Prostate gland (tissue), 2 donors: ENCODE data around the gene FAM171A2. TPM values are rescaled to one million over a fixed set of nuclear protein-coding genes. Genes with fewer than 3 reads are reported as not detected.

ENCODE experiments used
- DNase-seq: peaks from one replicate; pipeline ENCODE4 v3.0.0-alpha.2; 2019; ENCODE audit warnings: low spot score
- H3K27ac ChIP-seq, 2 donors: fragments of 200-600 bp; sonication (generic); 2 replicates each; pipeline ENCODE4 v1.5.1; 2017 to 2019
- H3K27me3 ChIP-seq: fragments of 200-600 bp; sonication (generic); replicated peaks from 2 replicates; pipeline ENCODE4 v1.5.1; 2019; ENCODE audit not compliant: insufficient read depth
- H3K36me3 ChIP-seq, 2 donors: fragments of 200-600 bp; sonication (generic); 1 replicate in 1 of 2; 2 replicates in 1 of 2; pipeline versions ENCODE4 v1.5.1 to v1.8.1; 2017 to 2019
- H3K4me1 ChIP-seq: fragments of 200-600 bp; sonication (generic); replicated peaks from 2 replicates; pipeline ENCODE4 v1.5.1; 2019
- H3K4me3 ChIP-seq, 2 donors: fragments of 200-600 bp; sonication (generic); 2 replicates each; pipeline ENCODE4 v1.5.1; 2017 to 2019
- H3K9me3 ChIP-seq: fragments of 200-600 bp; sonication (generic); 2 replicates; pipeline ENCODE4 v1.5.1; 2017
- CTCF ChIP-seq, 4 experiments: fragments of 200-600 bp in 2 of 4; fragments of 450-650 bp in 2 of 4; sonication (generic) in 2 of 4; IDR thresholded peaks; 1 replicate in 3 of 4; 2 replicates in 1 of 4; pipeline ENCODE4 v1.5.1; 2016 to 2019; ENCODE audit warnings: antibody characterized with exemption in 4 of 4, mild to moderate bottlenecking in 2 of 4, moderate library complexity in 2 of 4
- POLR2A ChIP-seq: fragments of 450-650 bp; IDR thresholded peaks from one replicate; pipeline ENCODE4 v1.6.1; 2016; ENCODE audit warnings: antibody characterized with exemption, mild to moderate bottlenecking
- POLR2AphosphoS5 ChIP-seq: sonication (generic); formaldehyde crosslinking; IDR thresholded peaks from one replicate; pipeline ENCODE4 v1.6.1; 2017; ENCODE audit warnings: antibody characterized with exemption
- WGBS: methylation state at CpG from one replicate; pipeline ENCODE4 v1.1.5; 2018; 5-methylcytosine and 5-hydroxymethylcytosine counted together
- intact Hi-C: fragments of 100-400 bp; cut with DNase I; formaldehyde crosslinking; loops from one replicate; pipeline ENCODE4 v1.14.2; 2022
- total RNA-seq, 2 donors: library from RNA; depleted of rRNA; stranded (reverse); fragments of >200 nt; gene quantifications; one replicate each; pipeline ENCODE4 v1.1.0, GENCODE V29; 2016

Gene FAM171A2
- total RNA-seq, 2 donors from 2014 or later = 1.8 to 6.1 TPM

DNA sequence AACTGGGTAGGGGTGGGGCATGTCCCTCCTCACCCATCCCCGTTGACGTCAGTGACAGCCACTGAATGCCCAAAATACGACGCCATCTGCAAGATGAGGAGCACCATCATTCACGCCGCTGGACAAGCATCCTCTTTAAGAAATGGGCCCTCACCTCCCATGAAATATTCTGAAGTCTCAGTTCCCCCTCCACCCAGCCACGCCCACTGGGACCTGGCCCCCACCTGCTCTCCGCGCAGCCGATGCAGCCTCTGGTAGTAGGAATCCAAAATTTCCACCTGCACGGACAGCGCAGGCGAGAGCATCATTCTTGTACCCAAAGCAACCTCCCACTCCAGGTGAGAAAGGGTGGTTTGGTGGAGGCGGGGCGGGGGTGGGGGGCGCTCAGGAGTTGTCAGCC, 20.2 kb upstream of the FAM171A2 start:
- DNase-seq = no peak
- H3K9me3 ChIP-seq = no peaks in the 10 kb centered on the region
- no peak overlapping the region for H3K27ac ChIP-seq
- H3K27me3 ChIP-seq = no peaks in the 10 kb centered on the region
- intact Hi-C loops = no loop called here
- no peaks in the 10 kb centered on the region for H3K4me1 ChIP-seq
- 77% methylated on average over 16 of the region's 16 CpGs for WGBS
- H3K36me3 ChIP-seq = no peaks in the 10 kb centered on the region
- no peak overlapping the region for H3K4me3 ChIP-seq
- TF ChIP-seq POLR2AphosphoS5 (no peak), CTCF (IDR thresholded peaks at IDR 0.05) (no peak), POLR2A (no peak)

GRCh38 chr17:44383363-44383762, 19.7 kb upstream of the FAM171A2 start:
- H3K4me3 ChIP-seq = no peak overlapping the region
- no peaks in the 10 kb centered on the region for H3K9me3 ChIP-seq
- no peaks in the 10 kb centered on the region for H3K36me3 ChIP-seq
- no peaks in the 10 kb centered on the region for H3K27me3 ChIP-seq
- H3K4me1 ChIP-seq = no peaks in the 10 kb centered on the region
- no peak for DNase-seq
- 95% methylated on average over 15 of the region's 15 CpGs for WGBS
- TF ChIP-seq POLR2A = no peak
- no peak for TF ChIP-seq CTCF (IDR thresholded peaks at IDR 0.05)
- TF ChIP-seq POLR2AphosphoS5 = no peak
- intact Hi-C loops = no loop called here
- no peak overlapping the region for H3K27ac ChIP-seq

DNA sequence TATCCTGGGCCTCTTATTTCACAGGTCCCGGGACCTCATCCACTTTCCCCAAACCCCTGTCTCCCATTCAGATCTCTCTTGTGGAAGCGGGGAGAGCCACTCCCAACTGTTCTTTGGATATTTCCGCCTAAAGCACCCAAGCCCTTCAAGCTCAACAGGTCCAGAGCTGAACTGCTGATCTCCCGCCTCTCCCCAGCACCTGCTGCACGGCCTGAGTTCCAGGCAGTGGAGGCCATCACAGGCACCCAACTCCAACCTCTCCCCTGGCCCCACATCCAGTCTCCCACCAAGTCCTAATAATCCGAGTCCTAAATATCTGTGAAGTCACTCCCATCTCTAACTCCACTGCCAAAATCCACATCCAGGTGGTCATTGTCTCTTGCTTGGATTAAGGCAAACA, 19.3 kb upstream of the FAM171A2 start:
- TF ChIP-seq POLR2A (no peak), POLR2AphosphoS5 (no peak), CTCF (IDR thresholded peaks at IDR 0.05) (no peak)
- H3K27me3 ChIP-seq = no peaks in the 10 kb centered on the region
- no peaks in the 10 kb centered on the region for H3K36me3 ChIP-seq
- no peak for DNase-seq
- H3K4me3 ChIP-seq = no peak overlapping the region
- no peaks in the 10 kb centered on the region for H3K9me3 ChIP-seq
- WGBS = 88% methylated on average over 6 of the region's 6 CpGs
- H3K27ac ChIP-seq = no peak overlapping the region
- intact Hi-C loops = no loop called here
- H3K4me1 ChIP-seq = no peaks in the 10 kb centered on the region

- Histone ChIP-seq H3K4me1 (no peaks in the 10 kb centered on the region), H3K27me3 (no peaks in the 10 kb centered on the region), H3K9me3 (no peaks in the 10 kb centered on the region), H3K36me3 (no peaks in the 10 kb centered on the region), H3K27ac (no peak overlapping the region), H3K4me3 (no peak overlapping the region)
- WGBS = 85% methylated on average over 4 of the region's 4 CpGs
- TF ChIP-seq POLR2A = no peak
- no peak for TF ChIP-seq CTCF (IDR thresholded peaks at IDR 0.05)
- no peak for TF ChIP-seq POLR2AphosphoS5
- intact Hi-C loops = no loop called here
- no peak for DNase-seq
These were observed 18.2 kb upstream of the FAM171A2 start for GRCh38 chr17:44381810-44382305.

DNA sequence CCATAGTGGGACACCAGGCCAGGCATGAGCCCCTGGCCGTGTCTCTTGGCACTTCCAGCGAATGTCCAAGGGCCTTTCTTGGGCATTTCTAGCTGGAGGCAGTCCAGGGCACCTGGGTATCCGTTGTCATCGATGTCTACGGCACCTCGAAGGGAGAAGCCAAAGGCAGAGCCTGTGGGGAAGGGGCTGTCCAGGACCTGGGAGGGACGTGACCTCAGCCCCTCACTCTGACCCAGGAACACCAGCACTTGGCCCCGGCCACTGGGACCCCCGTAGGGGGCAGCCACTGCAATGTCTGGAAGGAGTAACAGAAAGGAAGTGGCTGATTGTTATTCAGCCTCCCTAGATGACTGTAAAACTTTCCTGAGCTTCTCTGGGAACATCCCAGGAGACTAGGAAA, 17.1 kb upstream of the FAM171A2 start:
- Histone ChIP-seq H3K36me3 (no peaks in the 10 kb centered on the region), H3K4me1 (no peaks in the 10 kb centered on the region), H3K27me3 (no peaks in the 10 kb centered on the region), H3K4me3 (no peak overlapping the region), H3K9me3 (no peaks in the 10 kb centered on the region), H3K27ac (no peak overlapping the region)
- DNase-seq = no peak
- intact Hi-C loops = no loop called here
- TF ChIP-seq CTCF (IDR thresholded peaks at IDR 0.05) (no peak), POLR2A (no peak), POLR2AphosphoS5 (no peak)
- WGBS = 80% methylated on average over 8 of the region's 9 CpGs
